Progenitor cell of endocrine pancreas (in vitro differentiated cells): ENCODE measurements around the gene GNGT1. TPM values are rescaled to one million over a fixed set of nuclear protein-coding genes. Genes with fewer than 3 reads are reported as not detected.

Experiments used
- DNase-seq: peaks from one replicate; pipeline ENCODE4 v3.0.0; 2021; ENCODE audit warnings: low spot score; ENCODE audit not compliant: unreplicated experiment
- H3K27ac Mint-ChIP-seq: 2 replicates; pipeline ENCODE4 v1.8.0; 2021; ENCODE audit warnings: mild to moderate bottlenecking, moderate library complexity, mixed read lengths
- H3K27me3 Mint-ChIP-seq: 2 replicates; pipeline ENCODE4 v1.8.0; 2021; ENCODE audit warnings: mixed read lengths
- H3K36me3 Mint-ChIP-seq: 2 replicates; pipeline ENCODE4 v1.8.0; 2022; ENCODE audit warnings: mixed read lengths; ENCODE audit not compliant: insufficient read depth
- H3K4me1 Mint-ChIP-seq: 2 replicates; pipeline ENCODE4 v1.8.0; 2021; ENCODE audit warnings: low read depth, mixed read lengths
- H3K4me3 Mint-ChIP-seq: 2 replicates; pipeline ENCODE4 v1.8.0; 2021; ENCODE audit warnings: low read depth, mild to moderate bottlenecking, moderate library complexity, mixed read lengths
- H3K9me3 Mint-ChIP-seq: 2 replicates; pipeline ENCODE4 v1.8.0; 2021; ENCODE audit warnings: low read depth, mixed read lengths
- total RNA-seq: library from RNA; stranded (reverse); gene quantifications from 2 replicates; pipeline ENCODE4 v1.2.1, GENCODE V29; 2021
- TF ChIP-seq, protein P1 (sequence below): fragments of 200-600 bp; sonication (generic); IDR thresholded peaks from one replicate; pipeline ENCODE4 v1.5.0; 2021; ENCODE audit warnings: antibody characterized with exemption, mild to moderate bottlenecking; ENCODE audit not compliant: unreplicated experiment

GNGT1 gene
- total RNA-seq, 1 donor from 2014 or later = not detected

DNA sequence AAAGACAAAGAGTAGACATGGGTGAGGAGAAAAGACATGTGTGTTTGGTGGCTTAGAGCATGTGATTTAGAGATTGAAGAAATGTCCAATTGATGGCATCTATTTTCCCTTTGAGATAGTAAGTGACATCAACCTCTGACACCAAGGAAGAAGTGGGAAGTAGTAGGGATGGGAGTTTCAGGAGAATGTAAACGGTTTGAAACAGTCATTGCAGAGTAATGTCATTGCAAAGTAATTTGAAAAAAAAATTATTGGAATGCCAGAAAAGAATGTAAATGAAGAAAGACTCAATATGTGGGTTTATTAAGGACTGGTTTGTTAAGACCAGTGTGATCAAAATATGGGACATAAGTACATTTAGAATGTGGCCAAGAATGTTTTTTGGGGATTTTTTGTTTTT is 41.7 kb downstream of the GNGT1 start:
- TF ChIP-seq, protein P1, sequence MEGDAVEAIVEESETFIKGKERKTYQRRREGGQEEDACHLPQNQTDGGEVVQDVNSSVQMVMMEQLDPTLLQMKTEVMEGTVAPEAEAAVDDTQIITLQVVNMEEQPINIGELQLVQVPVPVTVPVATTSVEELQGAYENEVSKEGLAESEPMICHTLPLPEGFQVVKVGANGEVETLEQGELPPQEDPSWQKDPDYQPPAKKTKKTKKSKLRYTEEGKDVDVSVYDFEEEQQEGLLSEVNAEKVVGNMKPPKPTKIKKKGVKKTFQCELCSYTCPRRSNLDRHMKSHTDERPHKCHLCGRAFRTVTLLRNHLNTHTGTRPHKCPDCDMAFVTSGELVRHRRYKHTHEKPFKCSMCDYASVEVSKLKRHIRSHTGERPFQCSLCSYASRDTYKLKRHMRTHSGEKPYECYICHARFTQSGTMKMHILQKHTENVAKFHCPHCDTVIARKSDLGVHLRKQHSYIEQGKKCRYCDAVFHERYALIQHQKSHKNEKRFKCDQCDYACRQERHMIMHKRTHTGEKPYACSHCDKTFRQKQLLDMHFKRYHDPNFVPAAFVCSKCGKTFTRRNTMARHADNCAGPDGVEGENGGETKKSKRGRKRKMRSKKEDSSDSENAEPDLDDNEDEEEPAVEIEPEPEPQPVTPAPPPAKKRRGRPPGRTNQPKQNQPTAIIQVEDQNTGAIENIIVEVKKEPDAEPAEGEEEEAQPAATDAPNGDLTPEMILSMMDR = no peak
- no peak overlapping the region for H3K27ac Mint-ChIP-seq
- H3K27me3 Mint-ChIP-seq = no peaks in the 10 kb centered on the region
- no peak for DNase-seq
- H3K9me3 Mint-ChIP-seq = no peaks in the 10 kb centered on the region
- no peaks in the 10 kb centered on the region for H3K4me1 Mint-ChIP-seq
- no peak overlapping the region for H3K4me3 Mint-ChIP-seq
- H3K36me3 Mint-ChIP-seq = no peaks in the 10 kb centered on the region

GRCh38 chr7:93948873-93949272 is 42.5 kb downstream of the GNGT1 start:
- no peak overlapping the region for H3K4me3 Mint-ChIP-seq
- no peaks in the 10 kb centered on the region for H3K9me3 Mint-ChIP-seq
- H3K27ac Mint-ChIP-seq = no peak overlapping the region
- DNase-seq = no peak
- H3K27me3 Mint-ChIP-seq = no peaks in the 10 kb centered on the region
- H3K36me3 Mint-ChIP-seq = no peaks in the 10 kb centered on the region
- no peaks in the 10 kb centered on the region for H3K4me1 Mint-ChIP-seq
- TF ChIP-seq, protein P1 = no peak

DNA sequence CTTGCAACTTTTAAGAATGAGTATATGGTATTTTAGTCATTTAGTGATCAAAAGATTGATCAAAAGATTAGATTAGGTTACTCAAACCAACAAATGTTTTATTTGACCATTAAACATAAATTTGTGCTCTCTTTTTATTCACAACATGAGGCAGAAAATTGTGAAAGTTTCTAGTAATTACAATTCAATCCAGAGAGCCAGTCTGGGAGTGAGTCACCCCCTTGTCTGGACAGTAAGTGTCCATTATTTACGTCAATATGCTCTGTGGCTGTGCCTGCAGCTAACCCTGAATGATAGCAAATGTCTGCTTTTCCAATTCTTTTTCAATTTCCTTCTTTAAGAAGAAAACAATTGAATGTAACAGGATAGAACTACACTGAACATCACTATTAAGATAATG is 43.1 kb downstream of the GNGT1 start:
- TF ChIP-seq, protein P1 = no peak
- Mint-ChIP-seq H3K36me3 (no peaks in the 10 kb centered on the region), H3K27me3 (no peaks in the 10 kb centered on the region), H3K4me1 (no peaks in the 10 kb centered on the region), H3K27ac (no peak overlapping the region), H3K4me3 (no peak overlapping the region), H3K9me3 (no peaks in the 10 kb centered on the region)
- DNase-seq = no peak

DNA sequence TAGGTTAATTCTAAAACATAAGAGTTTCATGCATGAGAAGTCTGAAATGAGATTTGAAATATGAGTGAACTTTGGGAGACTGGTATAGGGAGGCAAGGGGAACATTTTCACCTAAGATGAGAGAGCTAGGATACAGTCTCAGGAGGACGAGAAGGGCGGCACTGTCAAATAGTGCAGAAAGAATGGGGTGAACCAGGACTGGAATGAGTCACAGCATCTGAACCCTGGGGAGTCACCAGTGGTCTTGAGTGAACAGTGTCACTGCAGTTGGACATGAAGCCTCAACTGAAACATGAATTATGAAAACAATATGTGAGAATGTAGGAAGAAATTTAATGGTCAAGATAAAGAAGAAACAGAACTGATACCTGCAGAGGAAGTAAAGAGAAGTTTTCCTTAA is 48.9 kb downstream of the GNGT1 start:
- H3K27me3 Mint-ChIP-seq = no peaks in the 10 kb centered on the region
- H3K36me3 Mint-ChIP-seq = no peaks in the 10 kb centered on the region
- no peaks in the 10 kb centered on the region for H3K9me3 Mint-ChIP-seq
- no peaks in the 10 kb centered on the region for H3K4me1 Mint-ChIP-seq
- no peak overlapping the region for H3K27ac Mint-ChIP-seq
- H3K4me3 Mint-ChIP-seq = no peak overlapping the region
- no peak for DNase-seq
- TF ChIP-seq, protein P1 = no peak

- no peaks in the 10 kb centered on the region for H3K9me3 Mint-ChIP-seq
- DNase-seq = no peak
- H3K27me3 Mint-ChIP-seq = no peaks in the 10 kb centered on the region
- TF ChIP-seq, protein P1 = no peak
- H3K4me1 Mint-ChIP-seq = no peaks in the 10 kb centered on the region
- H3K36me3 Mint-ChIP-seq = no peaks in the 10 kb centered on the region
- no peak overlapping the region for H3K4me3 Mint-ChIP-seq
- H3K27ac Mint-ChIP-seq = no peak overlapping the region
Measured at GRCh38 chr7:93957767-93958166, 51.4 kb downstream of the GNGT1 start.
